Tibial nerve (tissue), 4 donors: Measurements from ENCODE around the gene TEX26.

Experiments
- EP300 ChIP-seq, 2 donors: sonication (generic); formaldehyde crosslinking; IDR thresholded peaks; one replicate each; pipeline ENCODE4 v1.6.1; 2017; ENCODE audit warnings: antibody characterized with exemption in 2 of 2, mild to moderate bottlenecking in 1 of 2
- TF ChIP-seq, protein P1 (sequence below), 5 experiments: fragments of 200-600 bp in 3 of 5; fragments of 450-650 bp in 2 of 5; sonication (generic) in 3 of 5; IDR thresholded peaks; one replicate each; pipeline ENCODE4 v1.5.1; 2016 to 2019; ENCODE audit warnings: antibody characterized with exemption in 5 of 5, mild to moderate bottlenecking in 3 of 5, moderate library complexity in 2 of 5

DNA sequence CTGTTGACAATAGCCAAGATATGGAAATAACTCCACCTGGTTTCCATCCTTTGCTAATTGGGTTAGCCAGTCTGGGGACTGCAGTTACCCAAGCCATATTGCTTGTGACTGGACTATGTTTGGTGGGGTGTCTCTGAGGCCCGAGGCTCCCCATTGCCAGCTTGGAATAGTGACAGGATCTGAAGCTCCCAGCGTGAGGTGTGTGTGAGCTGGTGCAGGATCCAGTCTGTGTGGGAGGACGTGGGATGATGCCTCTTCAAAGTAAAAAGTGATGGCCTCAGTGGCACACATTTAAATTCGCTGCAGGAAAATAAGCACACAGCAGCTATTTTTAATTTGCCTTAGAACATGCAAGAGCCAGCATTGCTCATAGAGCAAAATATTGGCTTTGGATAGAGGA is 75.0 kb downstream of the TEX26 start:
- TF ChIP-seq, protein P1, sequence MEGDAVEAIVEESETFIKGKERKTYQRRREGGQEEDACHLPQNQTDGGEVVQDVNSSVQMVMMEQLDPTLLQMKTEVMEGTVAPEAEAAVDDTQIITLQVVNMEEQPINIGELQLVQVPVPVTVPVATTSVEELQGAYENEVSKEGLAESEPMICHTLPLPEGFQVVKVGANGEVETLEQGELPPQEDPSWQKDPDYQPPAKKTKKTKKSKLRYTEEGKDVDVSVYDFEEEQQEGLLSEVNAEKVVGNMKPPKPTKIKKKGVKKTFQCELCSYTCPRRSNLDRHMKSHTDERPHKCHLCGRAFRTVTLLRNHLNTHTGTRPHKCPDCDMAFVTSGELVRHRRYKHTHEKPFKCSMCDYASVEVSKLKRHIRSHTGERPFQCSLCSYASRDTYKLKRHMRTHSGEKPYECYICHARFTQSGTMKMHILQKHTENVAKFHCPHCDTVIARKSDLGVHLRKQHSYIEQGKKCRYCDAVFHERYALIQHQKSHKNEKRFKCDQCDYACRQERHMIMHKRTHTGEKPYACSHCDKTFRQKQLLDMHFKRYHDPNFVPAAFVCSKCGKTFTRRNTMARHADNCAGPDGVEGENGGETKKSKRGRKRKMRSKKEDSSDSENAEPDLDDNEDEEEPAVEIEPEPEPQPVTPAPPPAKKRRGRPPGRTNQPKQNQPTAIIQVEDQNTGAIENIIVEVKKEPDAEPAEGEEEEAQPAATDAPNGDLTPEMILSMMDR (IDR thresholded peaks at IDR 0.05): no peak
- no peak for TF ChIP-seq EP300 (IDR thresholded peaks at IDR 0.05)
